HG03378 (cell line): ENCODE results near the gene NKX1-2.
"Not testable (repeated sequence)": the region's sequence is repeated elsewhere in the genome, so short reads cannot be mapped to it uniquely, and the experiment has no call there.

Experiments
- ATAC-seq: cut with Tn5 transposase; IDR thresholded peaks from one replicate; pipeline ENCODE4 v1.9.1; 2021; ENCODE audit warnings: mild to moderate bottlenecking, moderate library complexity; ENCODE audit not compliant: unreplicated experiment

NKX1-2 gene

DNA sequence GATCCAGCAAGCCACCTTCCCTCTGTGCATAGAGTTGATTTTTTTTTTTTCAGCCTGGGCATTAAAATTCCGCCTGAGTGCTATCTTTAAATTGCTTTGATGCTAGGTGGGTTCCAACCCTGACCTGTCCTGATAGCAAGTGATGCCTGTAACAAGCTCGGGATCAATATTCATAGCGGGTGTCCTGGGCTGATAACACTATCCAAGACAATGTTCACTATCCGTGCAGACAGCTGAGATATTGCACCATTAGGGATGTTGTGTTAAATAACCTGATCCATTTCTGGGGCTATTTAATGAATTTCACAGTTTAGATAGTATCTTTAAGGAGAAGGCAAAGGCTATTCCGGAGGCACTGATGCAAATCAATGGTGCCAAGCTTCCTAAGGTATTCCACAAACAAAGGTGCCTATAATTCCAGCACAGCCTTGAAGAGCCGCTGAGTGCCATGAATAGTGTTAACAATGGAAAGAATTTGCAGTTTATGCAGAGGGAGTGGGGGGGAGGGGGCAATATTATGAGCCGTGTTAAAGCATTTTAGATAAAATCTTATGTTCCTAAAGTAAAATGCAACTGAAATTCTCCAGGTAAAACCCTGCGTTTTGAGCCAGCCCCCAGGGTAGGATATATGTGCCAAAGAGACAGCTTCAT lies 4.2 kb upstream of the NKX1-2 start:
- ATAC-seq = no peak

DNA sequence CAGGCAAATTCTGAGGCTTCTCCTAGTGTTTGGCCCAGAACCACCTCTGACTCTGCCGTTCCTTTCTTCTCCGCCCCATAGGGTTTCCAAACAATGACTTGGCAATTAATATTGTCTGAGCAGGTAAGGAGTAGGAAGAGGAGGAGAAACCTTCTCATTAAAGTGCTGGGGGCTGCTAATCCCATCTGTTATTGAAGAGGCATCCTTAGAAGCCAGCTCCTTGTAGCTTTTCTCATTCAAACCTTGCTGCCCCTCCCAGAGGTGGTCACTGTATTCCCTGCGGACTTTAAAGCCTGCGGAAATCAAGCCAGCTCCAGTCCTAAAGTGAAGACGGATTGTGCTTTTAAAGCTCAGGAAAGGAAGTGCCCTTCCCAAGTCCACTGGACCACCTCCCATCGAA lies 1.4 kb upstream of the NKX1-2 start:
- ATAC-seq = no peak

DNA sequence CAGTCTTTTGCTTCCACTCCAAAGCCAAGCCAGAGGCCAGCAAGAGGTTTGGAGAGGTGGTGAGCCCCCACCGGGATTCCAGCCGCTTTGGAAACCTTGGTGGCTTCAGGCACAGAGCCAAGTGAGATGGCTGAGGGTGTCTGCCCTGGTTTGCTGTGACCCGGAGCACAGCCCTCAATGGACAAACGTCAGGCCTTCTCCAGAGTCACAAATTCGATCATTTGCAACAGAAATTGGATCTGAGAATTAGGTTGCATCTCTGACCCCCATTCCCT lies 885 bp upstream of the NKX1-2 start:
- no peak for ATAC-seq

DNA sequence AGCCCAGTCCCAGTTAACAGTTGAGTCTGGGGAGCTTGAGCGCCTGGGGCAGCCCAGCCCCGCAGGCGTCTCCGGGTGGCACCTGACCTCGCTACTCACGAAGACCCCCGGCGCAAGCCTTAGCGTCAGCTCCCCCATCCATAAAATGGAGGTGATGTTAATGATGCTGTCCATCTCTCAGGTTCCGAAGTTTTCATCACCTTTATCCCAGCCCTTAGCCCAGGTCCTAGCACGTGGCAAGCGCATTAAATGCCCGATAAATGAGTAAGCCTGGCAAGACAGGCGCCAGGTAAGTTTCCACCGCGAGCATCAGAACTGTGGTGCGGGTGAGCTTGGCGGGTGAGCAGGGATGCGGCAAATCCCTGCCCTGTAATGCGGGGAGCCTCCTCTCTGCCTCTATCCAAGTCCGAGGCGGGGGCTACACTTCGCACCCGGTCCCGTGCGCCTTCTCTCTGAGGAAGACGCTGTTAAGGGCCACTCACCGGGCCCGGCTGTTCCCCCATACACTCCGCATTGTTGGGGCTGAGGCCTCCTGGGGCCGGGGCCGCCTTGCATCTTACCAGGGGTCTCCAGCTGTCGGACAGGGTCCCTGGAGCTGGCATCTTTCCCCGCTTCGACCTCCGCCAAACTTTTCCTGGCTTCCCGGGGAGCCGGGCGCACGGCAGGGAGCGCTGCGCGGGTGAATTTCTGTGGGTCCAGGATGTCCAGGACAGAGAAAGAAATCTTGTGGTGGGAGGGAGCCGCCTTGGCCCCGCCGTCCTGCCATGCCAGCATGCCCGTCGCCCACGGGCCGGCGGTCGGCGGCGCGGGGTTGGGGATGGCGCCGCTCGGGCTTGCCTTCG lies 444 bp downstream of the NKX1-2 start:
- ATAC-seq = no peak

DNA sequence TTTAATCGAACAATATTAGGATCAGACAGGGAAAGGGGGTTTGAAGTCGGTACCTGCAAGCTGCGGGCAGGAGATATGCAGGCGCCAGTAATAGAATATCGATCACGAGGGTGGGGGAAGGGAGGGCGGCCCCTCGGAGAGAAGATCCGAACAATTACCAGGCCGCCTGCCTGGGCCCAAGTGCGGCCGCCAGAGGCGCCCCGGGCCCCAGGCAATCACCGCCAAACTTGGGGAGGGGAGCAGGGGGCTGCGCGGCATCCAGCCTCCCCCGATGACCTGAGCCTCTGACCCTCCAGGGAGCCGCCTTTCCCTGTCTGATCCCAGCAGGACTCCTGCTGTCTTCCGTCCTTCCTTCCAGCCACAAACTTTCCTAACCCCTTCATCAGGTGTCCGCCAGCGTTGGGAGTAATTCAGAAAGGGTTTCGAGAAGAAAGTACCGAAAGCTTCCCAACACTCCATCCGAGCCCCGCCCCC lies 1.1 kb downstream of the NKX1-2 start:
- ATAC-seq = no peak

DNA sequence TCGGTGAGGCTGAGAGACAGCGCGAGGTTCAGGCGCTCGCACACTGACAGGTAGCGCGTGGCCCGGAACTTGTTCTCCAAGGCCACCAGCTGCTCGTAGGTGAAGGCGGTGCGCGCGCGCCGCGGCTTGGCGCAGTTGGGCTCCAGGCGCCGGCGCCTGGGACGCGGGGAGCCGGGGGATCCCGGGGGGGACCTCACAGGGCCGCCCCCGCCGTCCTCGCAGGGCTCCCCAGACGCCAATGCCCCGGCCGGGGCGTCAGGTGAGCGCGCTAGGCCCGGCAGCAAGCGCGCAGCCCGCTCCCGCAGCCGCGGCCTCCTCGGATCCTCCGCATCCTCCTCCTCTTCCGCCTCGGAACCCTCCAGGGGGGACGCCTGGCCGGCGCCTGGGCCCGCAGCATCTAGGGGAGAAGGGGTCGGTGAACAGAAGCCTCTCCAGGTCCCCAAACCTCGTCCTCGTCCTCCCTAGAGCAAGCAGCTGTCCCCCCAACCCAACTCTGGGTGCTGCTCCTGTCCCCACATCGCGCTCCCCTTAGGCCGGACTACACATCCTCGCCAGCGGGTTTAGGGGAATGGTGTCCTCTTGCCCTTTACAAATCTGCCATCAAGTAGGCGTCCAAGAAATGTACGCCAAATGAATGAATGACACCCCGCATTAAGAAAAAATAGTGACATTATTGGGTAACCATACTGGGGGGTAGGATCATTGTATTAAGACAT lies 1.9 kb downstream of the NKX1-2 start:
- no peak for ATAC-seq

DNA sequence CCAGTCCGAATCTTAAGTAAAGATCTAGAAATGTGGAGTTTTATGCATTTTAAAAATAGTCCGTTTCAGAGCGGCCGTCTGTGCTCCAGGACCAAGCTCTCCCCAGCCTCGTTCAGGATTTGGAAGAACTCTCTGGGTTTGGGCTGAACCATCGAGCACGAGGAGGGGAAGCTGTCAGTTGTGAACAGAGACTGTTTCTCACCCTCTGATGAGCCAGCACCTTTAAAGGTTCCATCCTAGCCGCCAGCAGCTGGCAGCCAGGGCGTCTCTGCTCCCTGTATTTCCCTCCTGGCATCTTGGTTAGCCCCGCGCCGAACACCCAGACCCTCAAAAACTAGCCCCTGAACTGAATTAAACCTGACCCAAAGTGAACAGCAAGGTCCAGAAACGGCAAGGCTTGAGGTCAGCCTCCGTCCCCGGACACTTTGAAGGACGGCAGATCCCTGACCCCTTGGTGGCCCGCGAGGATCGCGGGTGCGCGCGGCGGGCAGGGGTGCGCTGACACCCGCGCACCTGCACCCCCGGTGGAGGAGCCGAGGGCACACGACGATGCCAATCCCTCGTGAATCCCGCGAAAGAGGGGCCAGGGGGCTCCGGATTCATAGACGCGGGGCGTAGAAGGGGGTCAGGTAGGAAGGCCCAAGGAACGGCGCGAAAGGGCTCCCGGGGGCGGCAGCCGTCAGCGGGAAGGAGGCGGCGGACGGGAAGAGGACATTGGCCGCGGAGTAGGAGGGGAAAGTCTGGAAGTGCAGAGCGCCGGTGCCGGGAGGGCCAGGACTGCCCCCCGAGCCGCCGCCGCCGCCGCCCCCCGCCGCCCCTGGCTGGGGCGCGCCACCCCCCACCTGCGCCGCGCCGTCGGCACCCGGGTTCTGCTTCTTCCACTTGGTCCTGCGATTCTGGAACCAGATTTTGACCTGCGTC lies 2.7 kb downstream of the NKX1-2 start:
- ATAC-seq = no peak

DNA sequence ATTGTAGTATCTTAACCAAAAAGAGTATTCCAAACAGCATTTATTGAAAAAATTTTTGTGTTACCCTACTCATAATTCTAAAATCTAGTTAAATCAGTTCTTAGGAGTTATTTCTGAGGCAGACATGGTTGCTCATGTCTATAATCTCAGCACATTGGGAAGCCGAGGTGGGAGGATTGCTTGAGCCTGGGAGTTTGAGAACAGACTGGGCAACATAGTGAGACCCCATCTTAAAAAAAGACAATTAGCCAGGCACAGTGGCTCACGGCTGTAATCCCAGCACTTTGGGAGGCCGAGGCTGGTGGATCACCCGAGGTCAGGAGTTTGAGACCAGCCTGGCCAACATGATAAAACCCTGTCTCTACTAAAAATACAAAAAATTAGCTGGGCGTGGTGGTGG lies 8.1 kb downstream of the NKX1-2 start:
- not testable (repeated sequence) for ATAC-seq

DNA sequence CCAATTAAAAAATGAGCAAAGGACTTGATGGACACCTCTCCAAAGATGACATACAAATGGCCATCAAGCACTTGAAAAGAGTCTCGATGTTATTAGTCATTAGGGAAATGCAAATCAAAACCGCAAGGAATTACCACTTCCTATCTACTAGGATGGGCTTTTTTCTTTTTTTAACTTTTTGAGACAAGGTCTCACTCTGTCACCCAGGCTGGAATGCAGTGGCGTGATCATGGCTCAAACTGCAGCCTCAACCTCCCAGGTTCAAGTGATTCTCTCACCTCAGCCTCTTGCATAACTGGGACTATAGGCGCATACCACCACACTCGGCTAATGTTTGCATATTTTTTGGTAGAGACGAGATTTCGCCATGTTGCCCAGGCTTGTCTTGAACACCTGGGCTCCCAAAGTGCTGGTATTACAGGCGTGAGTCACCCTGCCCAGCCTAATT lies 13.6 kb downstream of the NKX1-2 start:
- ATAC-seq = peak; percentile 78

DNA sequence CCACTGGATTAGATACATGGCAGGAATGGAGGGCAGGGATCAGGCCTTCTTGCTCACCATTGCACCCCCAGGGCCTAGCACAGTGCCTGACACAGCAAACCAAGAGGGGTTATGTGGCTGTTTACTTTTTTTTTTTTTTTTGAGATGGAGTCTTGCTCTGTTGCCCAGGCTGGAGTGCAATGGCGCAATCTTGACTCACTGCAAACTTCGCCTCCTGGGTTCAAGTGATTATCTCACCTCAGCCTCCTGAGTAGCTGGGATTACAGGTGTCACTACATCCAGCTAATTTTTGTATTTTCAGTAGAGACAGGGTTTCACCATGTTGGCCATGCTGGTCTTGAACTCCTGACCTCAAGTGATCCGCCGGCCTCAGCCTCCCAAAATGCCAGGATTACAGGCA lies 14.2 kb downstream of the NKX1-2 start:
- not testable (repeated sequence) for ATAC-seq

DNA sequence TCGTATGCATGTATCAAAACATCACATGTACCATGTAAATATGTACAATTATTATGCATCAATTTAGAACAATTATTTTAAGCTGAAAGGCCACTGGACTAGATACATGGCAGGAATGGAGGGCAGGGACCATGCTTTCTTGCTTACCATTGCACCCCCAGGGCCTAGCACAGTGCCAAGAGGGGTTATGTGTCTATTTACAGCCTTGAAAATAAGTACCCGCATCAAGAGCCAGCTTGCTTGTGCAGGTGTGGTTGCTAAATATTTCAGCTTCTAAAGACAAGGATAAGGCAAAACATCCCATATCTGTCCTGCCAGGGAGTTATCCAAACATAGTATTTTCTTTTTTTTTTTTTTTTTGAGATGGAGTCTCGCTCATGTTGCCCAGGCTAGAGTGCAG lies 16.4 kb downstream of the NKX1-2 start:
- no peak for ATAC-seq

DNA sequence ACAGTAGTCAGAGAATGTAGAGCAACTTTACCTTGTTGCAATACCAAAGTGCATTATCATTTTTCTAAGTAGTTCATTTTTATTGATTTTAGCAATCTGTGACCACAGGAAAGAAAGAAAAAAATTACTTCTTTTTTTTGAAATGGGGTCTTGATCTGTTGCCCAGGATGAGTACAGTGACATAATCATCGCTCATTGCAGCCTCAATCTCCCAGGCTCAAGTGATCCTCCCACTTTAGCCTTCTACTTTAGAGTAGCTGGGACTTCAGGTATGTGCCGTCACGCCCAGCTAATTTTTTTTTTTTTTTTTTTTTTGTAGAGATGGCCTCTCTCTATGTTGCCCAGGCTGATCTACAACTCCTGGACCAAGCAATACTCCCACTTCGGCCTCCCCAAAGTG lies 19.8 kb downstream of the NKX1-2 start:
- no peak for ATAC-seq

DNA sequence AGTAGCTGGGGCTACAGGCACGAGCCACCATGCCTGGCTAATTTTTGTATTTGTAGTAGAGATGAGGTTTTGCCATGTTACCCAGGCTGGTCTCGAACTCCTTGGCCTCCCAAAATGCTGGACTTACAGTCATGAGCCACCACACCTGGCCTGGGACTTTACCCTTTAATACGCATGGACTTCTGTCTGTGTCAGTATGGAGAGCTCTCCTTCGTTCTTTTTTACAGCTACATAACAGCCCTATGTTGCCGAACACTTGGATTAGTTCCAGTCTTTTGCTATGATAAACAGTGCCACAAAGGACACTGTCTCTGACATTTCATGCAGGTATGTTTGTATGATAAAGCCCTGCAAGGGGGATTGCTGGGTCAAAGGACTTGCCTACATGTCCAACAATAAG lies 20.3 kb downstream of the NKX1-2 start:
- no peak for ATAC-seq

DNA sequence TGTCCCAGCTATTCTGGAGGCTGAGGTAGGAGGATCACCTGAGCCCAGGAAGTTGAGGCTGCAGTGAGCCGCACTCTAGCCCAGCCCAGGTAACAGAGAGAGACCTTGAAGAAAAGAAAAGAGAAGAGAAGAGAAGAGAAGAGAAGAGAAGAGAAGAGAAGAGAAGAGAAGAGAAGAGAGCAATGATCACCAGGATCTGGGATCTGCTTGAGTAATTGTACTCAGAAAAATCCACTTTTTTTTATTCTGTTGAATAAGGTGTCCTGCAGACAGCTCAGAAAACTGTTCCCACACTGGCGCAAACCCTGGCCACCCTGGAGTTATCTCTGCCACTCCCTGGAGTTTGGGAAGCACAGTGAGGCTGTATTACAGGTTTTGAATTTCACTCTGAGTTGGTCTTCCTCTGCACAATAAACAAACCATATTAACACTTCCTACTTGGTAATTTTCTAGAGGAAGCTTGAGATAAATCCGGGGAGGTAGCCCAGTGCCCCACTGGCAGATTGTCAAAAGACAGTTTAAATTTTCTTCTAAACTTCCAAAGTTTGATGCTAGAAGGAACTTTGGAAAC lies 21.5 kb downstream of the NKX1-2 start:
- no peak for ATAC-seq

DNA sequence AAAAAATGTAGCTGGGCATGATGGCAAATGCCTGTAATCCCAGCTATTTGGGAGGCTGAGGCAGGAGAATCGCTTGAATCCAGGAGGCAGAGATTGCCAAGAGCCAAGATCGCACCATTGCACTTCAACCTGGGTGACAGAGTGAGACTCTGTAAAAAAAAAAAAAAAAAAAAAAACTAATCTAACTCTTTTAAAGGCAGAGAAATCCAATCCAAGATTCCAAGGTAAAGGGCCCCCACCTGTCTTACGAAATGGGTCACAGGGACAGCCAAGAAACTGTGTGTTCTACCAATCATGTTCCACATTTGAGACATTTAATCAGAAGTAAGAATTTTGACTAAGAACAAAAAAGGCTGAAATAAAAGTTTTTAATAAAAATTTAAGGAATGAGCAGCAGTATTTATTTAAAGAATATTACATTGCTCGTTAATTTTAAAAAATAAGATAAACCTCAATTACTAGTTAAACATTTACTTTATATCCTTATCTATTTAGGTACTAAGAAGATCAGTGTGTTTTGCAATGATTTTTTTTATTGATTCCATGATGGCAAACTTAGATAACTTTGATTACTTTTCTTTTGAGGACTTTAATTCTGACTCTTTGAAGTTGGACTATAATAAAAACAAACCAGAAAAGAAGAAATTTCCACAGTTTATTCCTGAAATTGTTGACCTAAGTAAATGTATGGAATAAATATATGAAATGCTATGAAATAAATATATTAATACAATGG lies 24.4 kb downstream of the NKX1-2 start:
- no peak for ATAC-seq

DNA sequence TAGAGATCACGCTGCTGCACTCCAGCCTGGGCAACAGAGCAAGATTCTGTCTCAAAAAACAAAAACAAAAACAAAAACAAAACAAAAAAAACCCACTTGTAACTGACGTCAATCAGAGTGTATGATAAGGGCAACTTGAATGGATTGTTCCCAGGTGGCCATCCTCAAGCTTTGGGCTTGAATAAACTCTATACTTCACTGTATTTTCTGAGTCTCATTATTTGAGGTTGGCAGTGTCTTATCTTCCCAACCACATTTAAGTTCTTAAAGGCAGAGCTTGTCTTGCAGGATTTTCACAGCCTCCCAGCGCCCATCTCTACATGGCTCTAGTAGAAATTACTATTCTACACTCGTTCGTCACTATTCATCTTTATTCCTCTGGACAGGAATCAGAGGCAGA lies 26.0 kb downstream of the NKX1-2 start:
- ATAC-seq = no peak

DNA sequence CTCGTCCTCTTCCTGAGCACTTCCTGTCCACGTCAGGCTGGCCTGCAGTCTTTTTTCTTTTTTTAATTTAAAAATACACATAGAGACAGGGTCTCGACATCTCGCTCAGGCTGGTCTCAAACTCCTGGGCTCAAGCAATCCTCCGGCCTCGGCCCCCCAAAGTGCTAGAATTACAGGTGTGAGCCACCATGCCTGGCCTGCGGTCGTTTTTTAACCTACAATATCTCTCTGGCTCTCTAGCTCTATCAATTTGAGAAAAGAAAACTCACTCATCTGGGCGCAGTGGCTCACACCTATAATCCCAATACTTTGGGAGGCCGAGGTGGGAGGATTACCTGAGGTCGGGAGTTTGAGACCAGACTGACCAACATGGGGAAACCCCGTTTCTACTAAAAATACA lies 27.1 kb downstream of the NKX1-2 start:
- ATAC-seq = no peak

DNA sequence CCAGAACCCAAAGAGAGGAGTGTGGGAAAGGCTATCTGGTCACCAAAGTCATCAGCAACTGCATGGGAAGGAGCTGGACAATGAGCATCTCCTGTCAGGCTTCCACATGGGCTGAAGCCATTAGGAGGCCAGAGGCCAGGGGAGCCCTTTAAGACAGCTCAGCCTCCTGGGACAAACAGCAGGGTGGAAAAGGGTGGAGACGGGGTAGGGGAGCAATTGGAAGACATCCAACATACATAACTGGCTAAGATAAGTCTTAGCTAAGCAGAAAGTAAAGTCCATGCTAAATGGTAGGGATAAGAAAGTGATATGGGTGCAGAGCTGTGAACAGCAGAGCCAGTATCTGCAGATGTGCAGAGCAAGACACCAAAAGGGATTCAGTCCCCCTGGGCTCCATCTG lies 29.6 kb downstream of the NKX1-2 start:
- ATAC-seq = no peak

DNA sequence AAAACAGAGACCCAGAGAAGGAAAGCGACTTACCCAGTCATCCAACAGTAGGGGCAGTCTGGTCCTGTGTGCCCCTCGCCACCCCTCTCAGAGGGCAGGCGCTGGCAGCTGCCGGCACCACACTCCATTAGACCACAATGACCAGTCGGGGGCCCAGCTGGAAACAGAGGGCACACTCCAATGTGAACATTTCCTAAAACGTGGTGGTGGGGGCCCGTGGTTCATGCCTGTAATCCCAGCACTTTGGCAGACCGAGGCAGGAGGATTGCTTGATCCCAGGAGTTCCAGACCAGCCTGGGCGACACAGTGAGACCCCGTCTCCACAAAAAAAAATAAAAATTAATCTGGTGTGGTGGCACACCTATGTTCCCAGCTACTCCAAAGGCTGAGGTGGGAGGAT lies 30.2 kb downstream of the NKX1-2 start:
- no peak for ATAC-seq
